Epithelial cell of proximal tubule (primary cell): Measurements from ENCODE around the gene DLGAP4. TPM values are rescaled to one million over a fixed set of nuclear protein-coding genes. Genes with fewer than 3 reads are reported as not detected.

Experiments
- DNase-seq: peaks from one replicate; pipeline ENCODE4 v3.0.0-alpha.2; 2011; ENCODE audit warnings: low read depth
- H3K4me3 ChIP-seq: 2 replicates; pipeline ENCODE4 v1.5.1; 2011; ENCODE audit warnings: low read depth, mild to moderate bottlenecking, low read length
- CTCF ChIP-seq: conservative IDR thresholded peaks from 2 replicates; pipeline ENCODE4 v1.5.1; 2012; ENCODE audit warnings: low read depth, mild to moderate bottlenecking, low read length
- total RNA-seq: library from RNA; depleted of rRNA; stranded (reverse); fragments of >200 nt; gene quantifications from 2 replicates; pipeline ENCODE4 v1.2.3, GENCODE V29; 2015

DLGAP4 gene
- total RNA-seq, 1 donor from 2014 or later = 41.4 TPM

- TF ChIP-seq CTCF = no peak
- no peak for DNase-seq
- no peak overlapping the region for H3K4me3 ChIP-seq
Observed at GRCh38 chr20:36320898-36321695, 15.0 kb downstream of the DLGAP4 start.

- no peak overlapping the region for H3K4me3 ChIP-seq
- no peak for DNase-seq
- TF ChIP-seq CTCF = no peak
Observed at GRCh38 chr20:36322131-36322530, 16.0 kb downstream of the DLGAP4 start.

- no peak overlapping the region for H3K4me3 ChIP-seq
- no peak for DNase-seq
- TF ChIP-seq CTCF = no peak
Observed at GRCh38 chr20:36330091-36330490, 24.0 kb downstream of the DLGAP4 start.

- H3K4me3 ChIP-seq = no peak overlapping the region
- no peak for TF ChIP-seq CTCF
- DNase-seq = no peak
Observed at GRCh38 chr20:36331209-36331608, 25.1 kb downstream of the DLGAP4 start.

GRCh38 chr20:36333841-36334240 is 27.7 kb downstream of the DLGAP4 start:
- DNase-seq = no peak
- no peak for TF ChIP-seq CTCF
- no peak overlapping the region for H3K4me3 ChIP-seq

- H3K4me3 ChIP-seq = no peak overlapping the region
- TF ChIP-seq CTCF = no peak
- DNase-seq = no peak
Observed at GRCh38 chr20:36334281-36335205, 28.4 kb downstream of the DLGAP4 start.
